LNCaP clone FGC (cell line): ENCODE results near the gene TRIOBP.

Source experiments
- DNase-seq: peaks from one replicate; pipeline ENCODE4 v3.0.0-alpha.2; 2011; ENCODE audit warnings: low read depth
- H3K4me3 ChIP-seq: 2 replicates; pipeline ENCODE4 v1.5.1; 2011; ENCODE audit warnings: mild to moderate bottlenecking, low read depth, low read length, control low read depth
- CTCF ChIP-seq: IDR thresholded peaks from 2 replicates; pipeline ENCODE4 v1.5.1; 2012; ENCODE audit warnings: mild to moderate bottlenecking; ENCODE audit not compliant: control insufficient read depth, insufficient read depth; ENCODE audit errors: extremely low read depth

The TRIOBP gene

GRCh38 chr22:37742376-37743171, 45.7 kb downstream of the TRIOBP start:
- H3K4me3 ChIP-seq = no peak overlapping the region
- DNase-seq = no peak
- no peak for TF ChIP-seq CTCF

GRCh38 chr22:37744589-37744988, 47.7 kb downstream of the TRIOBP start:
- no peak for TF ChIP-seq CTCF
- no peak overlapping the region; the same call in 1 of the 2 replicates for H3K4me3 ChIP-seq
- no peak for DNase-seq

GRCh38 chr22:37745548-37746365, 48.9 kb downstream of the TRIOBP start:
- peak overlapping the region; percentile 84 for H3K4me3 ChIP-seq
- DNase-seq = peak; percentile 48
- TF ChIP-seq CTCF = no peak

- H3K4me3 ChIP-seq = peak overlapping the region; percentile 84
- TF ChIP-seq CTCF = no peak
- DNase-seq = no peak
These were observed 49.7 kb downstream of the TRIOBP start for GRCh38 chr22:37746366-37747079.

- no peak for DNase-seq
- TF ChIP-seq CTCF = no peak
These were observed 50.3 kb downstream of the TRIOBP start for GRCh38 chr22:37747080-37747714.

GRCh38 chr22:37747715-37748100, 50.9 kb downstream of the TRIOBP start:
- no peak for DNase-seq
- no peak for TF ChIP-seq CTCF
- no peak overlapping the region for H3K4me3 ChIP-seq

More at GRCh38 chr22:37747080-37747714, 50.3 kb downstream of the TRIOBP start:
- H3K4me3 ChIP-seq = peak overlapping the region; percentile 84
